Mesenchymal stem cell (in vitro differentiated cells and primary cell): ENCODE data around the gene MRM2.
A peak's percentile ranks its signal among the peaks of the same experiment; 100 is the strongest.

Source experiments
- DNase-seq: peaks from one replicate; pipeline ENCODE4 v3.0.0-alpha.2; 2013
- H2AFZ ChIP-seq: one replicate; pipeline ENCODE4 v1.6.1; 2013; ENCODE audit warnings: low read depth, mild to moderate bottlenecking, control low read depth, inconsistent platforms, low read length, moderate library complexity
- H2AK5ac ChIP-seq: 2 replicates; pipeline ENCODE4 v1.6.1; 2013; ENCODE audit warnings: low read length, moderate library complexity, mild to moderate bottlenecking, inconsistent platforms; ENCODE audit not compliant: severe bottlenecking
- H2BK120ac ChIP-seq: one replicate; pipeline ENCODE4 v1.6.1; 2013; ENCODE audit warnings: low read depth, mild to moderate bottlenecking, inconsistent platforms, low read length, moderate library complexity
- H2BK12ac ChIP-seq, 2 experiments: one replicate each; pipeline ENCODE4 v1.6.1; 2013; ENCODE audit warnings: inconsistent platforms in 2 of 2, low read length in 2 of 2, mild to moderate bottlenecking in 2 of 2, moderate library complexity in 2 of 2, control low read depth in 1 of 2
- H2BK15ac ChIP-seq: one replicate; pipeline ENCODE4 v1.6.1; 2013; ENCODE audit warnings: mild to moderate bottlenecking, low read depth, inconsistent platforms; ENCODE audit not compliant: poor library complexity, severe bottlenecking
- H2BK5ac ChIP-seq: 2 replicates; pipeline ENCODE4 v1.6.1; 2013; ENCODE audit warnings: low read depth, mild to moderate bottlenecking, low read length, control low read depth, inconsistent platforms; ENCODE audit not compliant: poor library complexity, severe bottlenecking
- H3K14ac ChIP-seq, 2 experiments: one replicate each; pipeline ENCODE4 v1.6.1; 2013; ENCODE audit warnings: inconsistent platforms in 2 of 2, low read length in 2 of 2, control low read depth in 1 of 2, mild to moderate bottlenecking in 1 of 2, moderate library complexity in 1 of 2
- H3K18ac ChIP-seq, 2 experiments: one replicate each; pipeline ENCODE4 v1.6.1; 2013; ENCODE audit warnings: inconsistent platforms in 2 of 2, low read length in 2 of 2, control low read depth in 1 of 2, low read depth in 1 of 2, mild to moderate bottlenecking in 1 of 2
- H3K23ac ChIP-seq, 2 experiments: one replicate each; pipeline ENCODE4 v1.6.1; 2013; ENCODE audit warnings: inconsistent platforms in 2 of 2, low read length in 2 of 2, mild to moderate bottlenecking in 2 of 2, moderate library complexity in 2 of 2, control low read depth in 1 of 2
- H3K27ac ChIP-seq: 2 replicates; pipeline ENCODE4 v1.5.1; 2013; ENCODE audit warnings: mild to moderate bottlenecking, moderate library complexity, low read length, control low read depth, inconsistent platforms; ENCODE audit not compliant: poor library complexity, severe bottlenecking
- H3K27me3 ChIP-seq, 2 experiments: 2 replicates each; pipeline versions ENCODE4 v1.6.1 to v1.7.0; 2013; ENCODE audit warnings: low read length in 2 of 2, mild to moderate bottlenecking in 2 of 2, moderate library complexity in 2 of 2, control low read depth in 1 of 2, inconsistent platforms in 1 of 2; ENCODE audit not compliant: control insufficient read depth in 1 of 2, insufficient read depth in 1 of 2
- H3K36me3 ChIP-seq, 2 experiments: 2 replicates each; pipeline versions ENCODE4 v1.6.1 to v1.7.0; 2013; ENCODE audit warnings: low read length in 2 of 2, control low read depth in 1 of 2, inconsistent platforms in 1 of 2, low read depth in 1 of 2, mild to moderate bottlenecking in 1 of 2; ENCODE audit not compliant: insufficient read depth in 2 of 2, control insufficient read depth in 1 of 2
- H3K4ac ChIP-seq, 2 experiments: one replicate each; pipeline ENCODE4 v1.6.1; 2013; ENCODE audit warnings: inconsistent platforms in 2 of 2, low read length in 2 of 2, mild to moderate bottlenecking in 2 of 2, moderate library complexity in 2 of 2, control low read depth in 1 of 2, low read depth in 1 of 2
- H3K4me1 ChIP-seq: 2 replicates; pipeline ENCODE4 v1.6.1; 2013; ENCODE audit warnings: low read depth, low read length, control low read depth; ENCODE audit not compliant: control insufficient read depth, insufficient read depth
- H3K4me2 ChIP-seq: 2 replicates; pipeline ENCODE4 v1.6.1; 2013; ENCODE audit warnings: low read length, mild to moderate bottlenecking, inconsistent platforms; ENCODE audit not compliant: poor library complexity, severe bottlenecking
- H3K4me3 ChIP-seq, 2 experiments: 2 replicates each; pipeline versions ENCODE4 v1.5.1 to v1.7.0; 2013; ENCODE audit warnings: low read length in 2 of 2, mild to moderate bottlenecking in 2 of 2, control low read depth in 1 of 2, low read depth in 1 of 2; ENCODE audit not compliant: insufficient read depth in 1 of 2
- H3K79me1 ChIP-seq: replicated peaks from 2 replicates; pipeline ENCODE4 v1.6.1; 2013; ENCODE audit warnings: mild to moderate bottlenecking, control low read depth, low read length, inconsistent platforms; ENCODE audit not compliant: poor library complexity, severe bottlenecking
- H3K9ac ChIP-seq: 2 replicates; pipeline ENCODE4 v1.7.0; 2013; ENCODE audit warnings: mild to moderate bottlenecking, low read length, moderate library complexity
- H3K9me3 ChIP-seq: 2 replicates; pipeline ENCODE4 v1.7.0; 2013; ENCODE audit warnings: mild to moderate bottlenecking, low read length; ENCODE audit not compliant: control insufficient read depth
- H4K8ac ChIP-seq: one replicate; pipeline ENCODE4 v1.6.1; 2013; ENCODE audit warnings: inconsistent platforms, mild to moderate bottlenecking, low read length, moderate library complexity
- H4K91ac ChIP-seq: one replicate; pipeline ENCODE4 v1.6.1; 2013; ENCODE audit warnings: mild to moderate bottlenecking, low read length, inconsistent platforms
- WGBS: methylation state at CpG from one replicate; pipeline ENCODE4 v1.1.7; 2013; ENCODE audit warnings: mixed read lengths; 5-methylcytosine and 5-hydroxymethylcytosine counted together

MRM2 gene

GRCh38 chr7:2195400-2196246, 46.4 kb downstream of the MRM2 start:
- Histone ChIP-seq H2BK12ac (no peak overlapping the region), H3K9me3 (peaks cover 4% of the 10 kb centered on the region), H3K18ac (no peak overlapping the region), H3K23ac (no peak overlapping the region), H2BK15ac (no peak overlapping the region), H3K4me1 (peaks cover 3% of the 10 kb centered on the region), H2BK120ac (no peak overlapping the region), H2BK5ac (no peak overlapping the region), H3K4ac (no peak overlapping the region), H3K4me3 (no peak overlapping the region), H3K9ac (no peak overlapping the region), H3K36me3 (peaks cover 26 to 55% of the 10 kb centered on the region in 2 experiments), H3K27me3 (no peaks in the 10 kb centered on the region), H3K79me1 (peaks cover 36% of the 10 kb centered on the region), H4K91ac (no peak overlapping the region), H2AFZ (no peak overlapping the region), H2AK5ac (no peak overlapping the region), H3K14ac (no peak overlapping the region), H3K4me2 (no peak overlapping the region), H4K8ac (peak overlapping the region; percentile 28), H3K27ac (no peak overlapping the region)
- WGBS = 96% methylated on average over 13 of the region's 13 CpGs
- DNase-seq = no peak

GRCh38 chr7:2193575-2194305, 48.3 kb downstream of the MRM2 start:
- Histone ChIP-seq H3K9ac (no peak overlapping the region), H3K27ac (no peak overlapping the region), H3K4me2 (no peak overlapping the region), H2BK15ac (no peak overlapping the region), H3K4me1 (peaks cover 3% of the 10 kb centered on the region), H2AK5ac (no peak overlapping the region), H3K9me3 (peaks cover 4% of the 10 kb centered on the region), H3K18ac (no peak overlapping the region), H3K23ac (no peak overlapping the region), H2AFZ (no peak overlapping the region), H2BK120ac (no peak overlapping the region), H3K14ac (no peak overlapping the region), H2BK12ac (no peak overlapping the region), H3K4me3 (no peak overlapping the region), H3K4ac (no peak overlapping the region), H4K91ac (no peak overlapping the region), H4K8ac (no peak overlapping the region), H3K27me3 (no peaks in the 10 kb centered on the region), H3K36me3 (peaks cover 19 to 38% of the 10 kb centered on the region in 2 experiments), H3K79me1 (peaks cover 40% of the 10 kb centered on the region), H2BK5ac (no peak overlapping the region)
- no peak for DNase-seq
- WGBS = 93% methylated on average over 14 of the region's 19 CpGs

GRCh38 chr7:2192831-2193534, 49.0 kb downstream of the MRM2 start:
- 97% methylated on average over 17 of the region's 18 CpGs for WGBS

GRCh38 chr7:2191016-2191415, 51.0 kb downstream of the MRM2 start:
- 88% methylated on average over 9 of the region's 9 CpGs for WGBS
- H4K8ac ChIP-seq = no peak overlapping the region
- no peak overlapping the region for H2BK120ac ChIP-seq
- no peak overlapping the region for H3K4me2 ChIP-seq
- no peak overlapping the region for H2BK15ac ChIP-seq
- H3K9me3 ChIP-seq = peaks cover 8% of the 10 kb centered on the region
- no peak overlapping the region for H3K27ac ChIP-seq
- H2AFZ ChIP-seq = no peak overlapping the region
- no peak overlapping the region for H3K18ac ChIP-seq
- DNase-seq = no peak
- no peak overlapping the region for H4K91ac ChIP-seq
- H3K27me3 ChIP-seq = no peaks in the 10 kb centered on the region
- no peak overlapping the region for H2AK5ac ChIP-seq
- no peak overlapping the region for H3K14ac ChIP-seq
- peaks cover 2% of the 10 kb centered on the region for H3K4me1 ChIP-seq
- no peak overlapping the region for H3K4ac ChIP-seq
- no peak overlapping the region for H2BK5ac ChIP-seq
- H3K23ac ChIP-seq = no peak overlapping the region
- no peak overlapping the region for H3K4me3 ChIP-seq
- peaks cover 13 to 15% of the 10 kb centered on the region in 2 experiments for H3K36me3 ChIP-seq
- peaks cover 26% of the 10 kb centered on the region for H3K79me1 ChIP-seq
- peak overlapping the region in 1 of 2 experiments; percentile 44 for H2BK12ac ChIP-seq
- H3K9ac ChIP-seq = no peak overlapping the region

More at GRCh38 chr7:2192831-2193534, 49.0 kb downstream of the MRM2 start:
- Histone ChIP-seq H4K8ac (no peak overlapping the region), H2BK5ac (no peak overlapping the region), H3K4me2 (no peak overlapping the region), H3K36me3 (peaks cover 19 to 30% of the 10 kb centered on the region in 2 experiments), H3K79me1 (peaks cover 36% of the 10 kb centered on the region), H4K91ac (no peak overlapping the region), H2BK120ac (no peak overlapping the region), H3K9me3 (peaks cover 8% of the 10 kb centered on the region), H3K23ac (no peak overlapping the region), H2BK15ac (no peak overlapping the region), H3K4ac (no peak overlapping the region), H2BK12ac (no peak overlapping the region), H3K14ac (no peak overlapping the region), H3K27ac (no peak overlapping the region), H3K4me1 (peaks cover 3% of the 10 kb centered on the region), H3K4me3 (no peak overlapping the region), H2AK5ac (no peak overlapping the region), H3K9ac (no peak overlapping the region), H2AFZ (no peak overlapping the region), H3K27me3 (no peaks in the 10 kb centered on the region), H3K18ac (no peak overlapping the region)
- DNase-seq = no peak
